HEK293 (cell line): Measurements from ENCODE around the gene TM9SF3.
A peak's percentile ranks its signal among the peaks of the same experiment; 100 is the strongest.

ENCODE experiments used
- EGR2 ChIP-seq: fragments of 450-650 bp; formaldehyde crosslinking; IDR thresholded peaks from 2 replicates; pipeline ENCODE4 v1.5.1; 2016; ENCODE audit warnings: low read depth, missing biosample characterization, missing genetic modification characterization
- HOXA7 ChIP-seq: sonication (generic); formaldehyde crosslinking; IDR thresholded peaks from 2 replicates; pipeline ENCODE4 v1.8.1; 2022; ENCODE audit warnings: missing genetic modification reagents, borderline replicate concordance
- HOXC10 ChIP-seq: sonication (generic); formaldehyde crosslinking; IDR thresholded peaks from 2 replicates; pipeline ENCODE4 v1.8.1; 2023; ENCODE audit warnings: mild to moderate bottlenecking, missing genetic modification reagents
- KLF8 ChIP-seq: fragments of 450-650 bp; formaldehyde crosslinking; IDR thresholded peaks from 2 replicates; pipeline ENCODE4 v1.5.1; 2016; ENCODE audit warnings: missing biosample characterization, missing genetic modification characterization
- MEIS1 ChIP-seq: sonication (generic); formaldehyde crosslinking; IDR thresholded peaks from 2 replicates; pipeline ENCODE4 v1.8.1; 2022; ENCODE audit warnings: missing genetic modification reagents, mild to moderate bottlenecking, borderline replicate concordance
- REPIN1 ChIP-seq: fragments of 450-650 bp; formaldehyde crosslinking; IDR thresholded peaks from 2 replicates; pipeline ENCODE4 v1.5.1; 2017; ENCODE audit warnings: missing biosample characterization, missing genetic modification characterization, low read depth
- SETDB1 ChIP-seq: IDR thresholded peaks from one replicate; pipeline ENCODE4 v1.6.1; 2017; ENCODE audit warnings: mild to moderate bottlenecking, low read length, moderate library complexity, mixed read lengths; ENCODE audit not compliant: insufficient read length
- TCF7L2 ChIP-seq: IDR thresholded peaks from 2 replicates; pipeline ENCODE4 v1.6.1; 2011; ENCODE audit warnings: low read depth, mild to moderate bottlenecking, inconsistent platforms, low read length, moderate library complexity, borderline replicate concordance
- YY2 ChIP-seq: fragments of 450-650 bp; formaldehyde crosslinking; IDR thresholded peaks from 2 replicates; pipeline ENCODE4 v1.5.1; 2016; ENCODE audit warnings: missing biosample characterization, missing genetic modification characterization
- ZBTB11 ChIP-seq: fragments of 450-650 bp; formaldehyde crosslinking; conservative IDR thresholded peaks from 2 replicates; pipeline ENCODE4 v1.5.1; 2016; ENCODE audit warnings: low read depth, missing biosample characterization, missing genetic modification characterization
- ZFP3 ChIP-seq: fragments of 450-650 bp; formaldehyde crosslinking; IDR thresholded peaks from 2 replicates; pipeline ENCODE4 v1.5.1; 2016; ENCODE audit warnings: low read depth, missing biosample characterization, missing genetic modification characterization
- ZNF133 ChIP-seq: fragments of 450-650 bp; formaldehyde crosslinking; IDR thresholded peaks from 2 replicates; pipeline ENCODE4 v1.5.1; 2016; ENCODE audit warnings: missing biosample characterization, missing genetic modification characterization
- ZNF157 ChIP-seq: fragments of 450-650 bp; formaldehyde crosslinking; IDR thresholded peaks from 2 replicates; pipeline ENCODE4 v1.5.1; 2016; ENCODE audit warnings: missing biosample characterization, missing genetic modification characterization
- ZNF202 ChIP-seq: fragments of 450-650 bp; formaldehyde crosslinking; IDR thresholded peaks from 2 replicates; pipeline ENCODE4 v1.5.1; 2016; ENCODE audit warnings: missing biosample characterization, missing genetic modification characterization, borderline replicate concordance
- ZNF211 ChIP-seq: fragments of 450-650 bp; formaldehyde crosslinking; IDR thresholded peaks from 2 replicates; pipeline ENCODE4 v1.5.1; 2016; ENCODE audit warnings: low read depth, missing biosample characterization, missing genetic modification characterization
- ZNF24 ChIP-seq: fragments of 450-650 bp; formaldehyde crosslinking; IDR thresholded peaks from 2 replicates; pipeline ENCODE4 v1.5.1; 2016; ENCODE audit warnings: missing biosample characterization, missing genetic modification characterization
- ZNF311 ChIP-seq: fragments of 450-650 bp; formaldehyde crosslinking; IDR thresholded peaks from 2 replicates; pipeline ENCODE4 v1.5.1; 2017; ENCODE audit warnings: missing biosample characterization, missing genetic modification characterization, borderline replicate concordance
- ZNF324 ChIP-seq: fragments of 450-650 bp; formaldehyde crosslinking; IDR thresholded peaks from 2 replicates; pipeline ENCODE4 v1.5.1; 2016; ENCODE audit warnings: missing biosample characterization, missing genetic modification characterization
- ZNF354C ChIP-seq: fragments of 450-650 bp; formaldehyde crosslinking; IDR thresholded peaks from 2 replicates; pipeline ENCODE4 v1.5.1; 2016; ENCODE audit warnings: missing biosample characterization, missing genetic modification characterization, low read depth, borderline replicate concordance
- ZNF366 ChIP-seq: fragments of 450-650 bp; formaldehyde crosslinking; conservative IDR thresholded peaks from 2 replicates; pipeline ENCODE4 v1.5.1; 2016; ENCODE audit warnings: missing biosample characterization, missing genetic modification characterization
- ZNF404 ChIP-seq: fragments of 450-650 bp; formaldehyde crosslinking; IDR thresholded peaks from 2 replicates; pipeline ENCODE4 v1.5.1; 2017; ENCODE audit warnings: missing biosample characterization, missing genetic modification characterization
- ZNF623 ChIP-seq: fragments of 450-650 bp; formaldehyde crosslinking; IDR thresholded peaks from 2 replicates; pipeline ENCODE4 v1.5.1; 2016; ENCODE audit warnings: missing biosample characterization, missing genetic modification characterization
- ZNF701 ChIP-seq: fragments of 450-650 bp; formaldehyde crosslinking; IDR thresholded peaks from 2 replicates; pipeline ENCODE4 v1.5.1; 2016; ENCODE audit warnings: missing biosample characterization, missing genetic modification characterization
- ZNF747 ChIP-seq: fragments of 450-650 bp; formaldehyde crosslinking; IDR thresholded peaks from 2 replicates; pipeline ENCODE4 v1.5.1; 2016; ENCODE audit warnings: missing biosample characterization, missing genetic modification characterization
- ZNF830 ChIP-seq: fragments of 450-650 bp; IDR thresholded peaks from 2 replicates; pipeline ENCODE4 v1.5.0; 2018; ENCODE audit warnings: missing biosample characterization, missing genetic modification characterization, low read depth, mild to moderate bottlenecking, moderate library complexity
- ZSCAN23 ChIP-seq: fragments of 450-650 bp; formaldehyde crosslinking; IDR thresholded peaks from 2 replicates; pipeline ENCODE4 v1.5.1; 2016; ENCODE audit warnings: missing biosample characterization, missing genetic modification characterization
- TF ChIP-seq, protein P1 (sequence below): fragments of 450-650 bp; formaldehyde crosslinking; IDR thresholded peaks from 2 replicates; pipeline ENCODE4 v1.5.1; 2016; ENCODE audit warnings: missing biosample characterization, missing genetic modification characterization
- TF ChIP-seq, protein P2 (sequence below): fragments of 450-650 bp; formaldehyde crosslinking; optimal IDR thresholded peaks from 2 replicates; pipeline ENCODE3; 2016; ENCODE audit warnings: missing biosample characterization, mild to moderate bottlenecking, missing genetic modification characterization
- TF ChIP-seq, protein P3 (sequence below): fragments of 450-650 bp; formaldehyde crosslinking; conservative IDR thresholded peaks from 2 replicates; pipeline ENCODE4 v1.5.1; 2016; ENCODE audit warnings: low read depth, missing biosample characterization, missing genetic modification characterization

Gene TM9SF3

GRCh38 chr10:96513698-96514561, 72.9 kb downstream of the TM9SF3 start, which contains the start of gene TLL2 (continued):
- TF ChIP-seq HOXA7 (CRISPR knock-in tag) (no peak), YY2 (tag by site-specific recombination) (no peak), ZNF133 (tag by site-specific recombination) (no peak), HOXC10 (no peak), ZNF830 (no peak), ZNF211 (tag by site-specific recombination) (no peak), SETDB1 (no peak), ZNF311 (no peak), ZBTB11 (tag by site-specific recombination) (no peak; the same call in 1 of the 2 replicates), ZNF202 (tag by site-specific recombination) (no peak), REPIN1 (tag by site-specific recombination) (peak; percentile 46; the same call in 1 of the 2 replicates), TCF7L2 (no peak), MEIS1 (no peak), KLF8 (tag by site-specific recombination) (peak; percentile 59; the same call in 1 of the 2 replicates), EGR2 (tag by site-specific recombination) (no peak), ZNF24 (tag by site-specific recombination) (no peak), ZSCAN23 (tag by site-specific recombination) (no peak), ZNF747 (tag by site-specific recombination) (no peak), ZFP3 (tag by site-specific recombination) (no peak), ZNF324 (tag by site-specific recombination) (no peak), ZNF366 (tag by site-specific recombination) (no peak), ZNF354C (no peak), ZNF701 (tag by site-specific recombination) (no peak), ZNF623 (tag by site-specific recombination) (no peak), ZNF404 (tag by site-specific recombination) (no peak), ZNF157 (tag by site-specific recombination) (no peak)
- TF ChIP-seq, protein P1, sequence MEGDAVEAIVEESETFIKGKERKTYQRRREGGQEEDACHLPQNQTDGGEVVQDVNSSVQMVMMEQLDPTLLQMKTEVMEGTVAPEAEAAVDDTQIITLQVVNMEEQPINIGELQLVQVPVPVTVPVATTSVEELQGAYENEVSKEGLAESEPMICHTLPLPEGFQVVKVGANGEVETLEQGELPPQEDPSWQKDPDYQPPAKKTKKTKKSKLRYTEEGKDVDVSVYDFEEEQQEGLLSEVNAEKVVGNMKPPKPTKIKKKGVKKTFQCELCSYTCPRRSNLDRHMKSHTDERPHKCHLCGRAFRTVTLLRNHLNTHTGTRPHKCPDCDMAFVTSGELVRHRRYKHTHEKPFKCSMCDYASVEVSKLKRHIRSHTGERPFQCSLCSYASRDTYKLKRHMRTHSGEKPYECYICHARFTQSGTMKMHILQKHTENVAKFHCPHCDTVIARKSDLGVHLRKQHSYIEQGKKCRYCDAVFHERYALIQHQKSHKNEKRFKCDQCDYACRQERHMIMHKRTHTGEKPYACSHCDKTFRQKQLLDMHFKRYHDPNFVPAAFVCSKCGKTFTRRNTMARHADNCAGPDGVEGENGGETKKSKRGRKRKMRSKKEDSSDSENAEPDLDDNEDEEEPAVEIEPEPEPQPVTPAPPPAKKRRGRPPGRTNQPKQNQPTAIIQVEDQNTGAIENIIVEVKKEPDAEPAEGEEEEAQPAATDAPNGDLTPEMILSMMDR (tag by site-specific recombination): peak; percentile 99
- TF ChIP-seq, protein P2, sequence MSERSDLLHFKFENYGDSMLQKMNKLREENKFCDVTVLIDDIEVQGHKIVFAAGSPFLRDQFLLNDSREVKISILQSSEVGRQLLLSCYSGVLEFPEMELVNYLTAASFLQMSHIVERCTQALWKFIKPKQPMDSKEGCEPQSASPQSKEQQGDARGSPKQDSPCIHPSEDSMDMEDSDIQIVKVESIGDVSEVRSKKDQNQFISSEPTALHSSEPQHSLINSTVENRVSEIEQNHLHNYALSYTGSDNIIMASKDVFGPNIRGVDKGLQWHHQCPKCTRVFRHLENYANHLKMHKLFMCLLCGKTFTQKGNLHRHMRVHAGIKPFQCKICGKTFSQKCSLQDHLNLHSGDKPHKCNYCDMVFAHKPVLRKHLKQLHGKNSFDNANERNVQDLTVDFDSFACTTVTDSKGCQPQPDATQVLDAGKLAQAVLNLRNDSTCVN (tag by site-specific recombination): peak; percentile 88
- TF ChIP-seq, protein P3, sequence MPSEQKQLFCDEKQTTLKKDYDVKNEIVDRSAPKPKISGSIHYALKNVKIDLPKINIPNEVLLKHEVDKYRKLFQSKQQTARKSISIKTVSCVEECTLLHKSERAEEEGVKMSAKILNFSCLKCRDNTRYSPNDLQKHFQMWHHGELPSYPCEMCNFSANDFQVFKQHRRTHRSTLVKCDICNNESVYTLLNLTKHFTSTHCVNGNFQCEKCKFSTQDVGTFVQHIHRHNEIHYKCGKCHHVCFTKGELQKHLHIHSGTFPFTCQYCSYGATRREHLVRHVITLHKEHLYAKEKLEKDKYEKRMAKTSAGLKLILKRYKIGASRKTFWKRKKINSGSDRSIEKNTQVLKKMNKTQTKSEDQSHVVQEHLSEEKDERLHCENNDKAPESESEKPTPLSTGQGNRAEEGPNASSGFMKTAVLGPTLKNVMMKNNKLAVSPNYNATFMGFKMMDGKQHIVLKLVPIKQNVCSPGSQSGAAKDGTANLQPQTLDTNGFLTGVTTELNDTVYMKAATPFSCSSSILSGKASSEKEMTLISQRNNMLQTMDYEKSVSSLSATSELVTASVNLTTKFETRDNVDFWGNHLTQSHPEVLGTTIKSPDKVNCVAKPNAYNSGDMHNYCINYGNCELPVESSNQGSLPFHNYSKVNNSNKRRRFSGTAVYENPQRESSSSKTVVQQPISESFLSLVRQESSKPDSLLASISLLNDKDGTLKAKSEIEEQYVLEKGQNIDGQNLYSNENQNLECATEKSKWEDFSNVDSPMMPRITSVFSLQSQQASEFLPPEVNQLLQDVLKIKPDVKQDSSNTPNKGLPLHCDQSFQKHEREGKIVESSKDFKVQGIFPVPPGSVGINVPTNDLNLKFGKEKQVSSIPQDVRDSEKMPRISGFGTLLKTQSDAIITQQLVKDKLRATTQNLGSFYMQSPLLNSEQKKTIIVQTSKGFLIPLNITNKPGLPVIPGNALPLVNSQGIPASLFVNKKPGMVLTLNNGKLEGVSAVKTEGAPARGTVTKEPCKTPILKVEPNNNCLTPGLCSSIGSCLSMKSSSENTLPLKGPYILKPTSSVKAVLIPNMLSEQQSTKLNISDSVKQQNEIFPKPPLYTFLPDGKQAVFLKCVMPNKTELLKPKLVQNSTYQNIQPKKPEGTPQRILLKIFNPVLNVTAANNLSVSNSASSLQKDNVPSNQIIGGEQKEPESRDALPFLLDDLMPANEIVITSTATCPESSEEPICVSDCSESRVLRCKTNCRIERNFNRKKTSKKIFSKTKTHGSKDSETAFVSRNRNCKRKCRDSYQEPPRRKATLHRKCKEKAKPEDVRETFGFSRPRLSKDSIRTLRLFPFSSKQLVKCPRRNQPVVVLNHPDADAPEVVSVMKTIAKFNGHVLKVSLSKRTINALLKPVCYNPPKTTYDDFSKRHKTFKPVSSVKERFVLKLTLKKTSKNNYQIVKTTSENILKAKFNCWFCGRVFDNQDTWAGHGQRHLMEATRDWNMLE (tag by site-specific recombination): no peak
